DOHH2 (cell line): ENCODE results near the gene CD40.

Experiments used
- H3F3A ChIP-seq: fragments of 200-600 bp; sonication (generic), shearing (Covaris generic); 2 replicates; pipeline ENCODE4 v1.6.0; 2016; ENCODE audit warnings: antibody characterized with exemption, mild to moderate bottlenecking; ENCODE audit not compliant: control insufficient read depth, insufficient read depth
- H3K27ac ChIP-seq: fragments of 200-600 bp; sonication (generic); 2 replicates; pipeline ENCODE4 v1.5.1; 2014; ENCODE audit warnings: low read depth, mild to moderate bottlenecking, low read length, moderate library complexity
- H3K27me3 ChIP-seq: fragments of 200-600 bp; sonication (generic); 2 replicates; pipeline ENCODE4 v1.6.1; 2014; ENCODE audit warnings: mild to moderate bottlenecking, low read length, mixed read lengths; ENCODE audit not compliant: control insufficient read depth
- H3K36me3 ChIP-seq: fragments of 200-600 bp; sonication (generic); 2 replicates; pipeline ENCODE4 v1.6.1; 2014; ENCODE audit warnings: mild to moderate bottlenecking, low read length, moderate library complexity, mixed read lengths; ENCODE audit not compliant: control insufficient read depth
- H3K4me1 ChIP-seq: fragments of 200-600 bp; sonication (generic); 2 replicates; pipeline ENCODE4 v1.6.1; 2014; ENCODE audit warnings: mild to moderate bottlenecking, low read length, mixed read lengths; ENCODE audit not compliant: control insufficient read depth
- H3K4me2 ChIP-seq: fragments of 200-600 bp; sonication (generic); 2 replicates; pipeline ENCODE4 v1.6.0; 2014; ENCODE audit warnings: mild to moderate bottlenecking, low read length, moderate library complexity
- H3K4me3 ChIP-seq: fragments of 200-600 bp; sonication (generic); 2 replicates; pipeline ENCODE4 v1.5.1; 2014; ENCODE audit warnings: mild to moderate bottlenecking, low read length, mixed read lengths
- H3K79me2 ChIP-seq: fragments of 200-600 bp; sonication (generic); 2 replicates; pipeline ENCODE4 v1.6.1; 2014; ENCODE audit warnings: mild to moderate bottlenecking, low read length, mixed read lengths; ENCODE audit not compliant: control insufficient read depth
- H3K9me2 ChIP-seq: fragments of 200-600 bp; sonication (generic); replicated peaks from 2 replicates; pipeline ENCODE4 v1.6.1; 2014; ENCODE audit warnings: mild to moderate bottlenecking, low read length, mixed read lengths; ENCODE audit not compliant: control insufficient read depth
- H3K9me3 ChIP-seq: fragments of 200-600 bp; sonication (generic); 2 replicates; pipeline ENCODE4 v1.6.1; 2014; ENCODE audit warnings: antibody characterized with exemption, low read length, mixed read lengths; ENCODE audit not compliant: control insufficient read depth, insufficient read depth
- H4K20me1 ChIP-seq: fragments of 200-600 bp; sonication (generic); 2 replicates; pipeline ENCODE4 v1.6.0; 2014; ENCODE audit warnings: low read depth, mild to moderate bottlenecking, antibody characterized with exemption, low read length, moderate library complexity; ENCODE audit not compliant: control insufficient read depth, insufficient read depth
- CTCF ChIP-seq: fragments of 200-600 bp; sonication (generic); IDR thresholded peaks from one replicate; pipeline ENCODE4 v1.5.1; 2014; ENCODE audit warnings: antibody characterized with exemption, mild to moderate bottlenecking, low read depth, low read length; ENCODE audit not compliant: poor library complexity, severe bottlenecking
- EZH2phosphoT487 ChIP-seq: fragments of 200-600 bp; sonication (generic); IDR thresholded peaks from 2 replicates; pipeline ENCODE4 v1.6.1; 2017; ENCODE audit warnings: borderline replicate concordance, mild to moderate bottlenecking, antibody characterized with exemption, low read length, moderate library complexity, mixed read lengths

CD40 gene

GRCh38 chr20:46081074-46081473 is 37.0 kb upstream of the CD40 start:
- H3K4me3 ChIP-seq = no peak overlapping the region
- H3K27me3 ChIP-seq = no peaks in the 10 kb centered on the region
- H3F3A ChIP-seq = no peaks in the 10 kb centered on the region; the same call in none of the 2 replicates
- H3K36me3 ChIP-seq = peaks cover 48% of the 10 kb centered on the region
- peaks cover 89% of the 10 kb centered on the region for H3K79me2 ChIP-seq
- H3K4me2 ChIP-seq = no peak overlapping the region
- peaks cover 45% of the 10 kb centered on the region for H4K20me1 ChIP-seq
- no peak overlapping the region for H3K27ac ChIP-seq
- no peaks in the 10 kb centered on the region for H3K9me2 ChIP-seq
- peaks cover 3% of the 10 kb centered on the region; the same call in 1 of the 2 replicates for H3K4me1 ChIP-seq
- no peak for TF ChIP-seq CTCF
- TF ChIP-seq EZH2phosphoT487 = no peak
- H3K9me3 ChIP-seq = no peaks in the 10 kb centered on the region

- Histone ChIP-seq H4K20me1 (peaks cover 53% of the 10 kb centered on the region), H3K4me1 (peaks cover 22% of the 10 kb centered on the region)
These were observed 35.0 kb upstream of the CD40 start for GRCh38 chr20:46083101-46083500.

GRCh38 chr20:46083531-46084061 is 34.5 kb upstream of the CD40 start:
- Histone ChIP-seq H3K9me2 (no peaks in the 10 kb centered on the region), H4K20me1 (peaks cover 58% of the 10 kb centered on the region), H3F3A (no peaks in the 10 kb centered on the region; the same call in none of the 2 replicates), H3K27ac (no peak overlapping the region), H3K79me2 (peaks cover 100% of the 10 kb centered on the region), H3K4me3 (no peak overlapping the region), H3K36me3 (peaks cover 42% of the 10 kb centered on the region), H3K9me3 (no peaks in the 10 kb centered on the region), H3K4me2 (no peak overlapping the region), H3K27me3 (no peaks in the 10 kb centered on the region), H3K4me1 (peaks cover 27% of the 10 kb centered on the region)
- TF ChIP-seq EZH2phosphoT487 (no peak), CTCF (no peak)

More at GRCh38 chr20:46083101-46083500, 35.0 kb upstream of the CD40 start:
- Histone ChIP-seq H3K79me2 (peaks cover 100% of the 10 kb centered on the region), H3K36me3 (peaks cover 45% of the 10 kb centered on the region), H3F3A (no peaks in the 10 kb centered on the region; the same call in none of the 2 replicates), H3K27me3 (no peaks in the 10 kb centered on the region), H3K4me2 (no peak overlapping the region), H3K9me2 (no peaks in the 10 kb centered on the region), H3K27ac (no peak overlapping the region), H3K4me3 (no peak overlapping the region), H3K9me3 (no peaks in the 10 kb centered on the region)
- TF ChIP-seq EZH2phosphoT487 (no peak), CTCF (no peak)
